Sigmoid colon (tissue), 7 donors: Measurements from ENCODE around the gene ACTR1B. TPM values are rescaled to one million over a fixed set of nuclear protein-coding genes. Genes with fewer than 3 reads are reported as not detected.
"Not testable (repeated sequence)": the region's sequence is repeated elsewhere in the genome, so short reads cannot be mapped to it uniquely, and the experiment has no call there.

ENCODE experiments used
- DNase-seq: peaks from one replicate; pipeline ENCODE4 v3.0.0-alpha.2; 2019
- H3K27ac ChIP-seq, 4 donors: fragments of 200-600 bp; sonication (generic); one replicate each; pipeline ENCODE4 v1.5.1; 2016 to 2019; ENCODE audit warnings: mild to moderate bottlenecking in 1 of 4
- H3K27me3 ChIP-seq, 3 donors: fragments of 200-600 bp; sonication (generic); one replicate each; pipeline ENCODE4 v1.5.1; 2019; ENCODE audit warnings: mild to moderate bottlenecking in 1 of 3
- H3K36me3 ChIP-seq, 4 donors: fragments of 200-600 bp; sonication (generic); one replicate each; pipeline ENCODE4 v1.5.1; 2016 to 2019
- H3K4me1 ChIP-seq, 4 donors: fragments of 200-600 bp; sonication (generic); one replicate each; pipeline ENCODE4 v1.5.1; 2017 to 2019
- H3K4me3 ChIP-seq, 4 donors: fragments of 200-600 bp; sonication (generic); one replicate each; pipeline ENCODE4 v1.5.1; 2017 to 2019; ENCODE audit warnings: mild to moderate bottlenecking in 2 of 4, moderate library complexity in 1 of 4
- H3K9me3 ChIP-seq, 4 donors: fragments of 200-600 bp in 3 of 4; sonication (generic) in 3 of 4; one replicate each; pipeline versions ENCODE4 v1.5.1 to v1.6.1; 2013 to 2019
- EP300 ChIP-seq, 4 donors: sonication (generic); formaldehyde crosslinking; IDR thresholded peaks; one replicate each; pipeline ENCODE4 v1.6.1; 2017; ENCODE audit warnings: antibody characterized with exemption in 4 of 4
- POLR2A ChIP-seq, 2 donors: fragments of 450-650 bp; IDR thresholded peaks; one replicate each; pipeline ENCODE4 v1.6.1; 2016; ENCODE audit warnings: antibody characterized with exemption in 2 of 2, mild to moderate bottlenecking in 2 of 2, moderate library complexity in 2 of 2
- POLR2AphosphoS5 ChIP-seq, 4 donors: sonication (generic); formaldehyde crosslinking; IDR thresholded peaks; one replicate each; pipeline ENCODE4 v1.6.1; 2017; ENCODE audit warnings: antibody characterized with exemption in 4 of 4
- WGBS, 2 donors: extraction: QIAGEN DNeasy Blood & Tissue Kit; methylation state at CpG; one replicate each; pipeline ENCODE4 v1.1.7; 2013; 5-methylcytosine and 5-hydroxymethylcytosine counted together
- intact Hi-C: fragments of 100-400 bp; cut with DNase I; formaldehyde crosslinking; loops from one replicate; pipeline ENCODE4 v1.15.1; 2023
- polyA plus RNA-seq, 3 donors: library from polyadenylated mRNA; stranded (reverse); fragments of 200-250 nt; gene quantifications; one replicate each; pipeline ENCODE4 v1.2.3, GENCODE V29; 2013
- total RNA-seq, 4 donors: library from RNA; depleted of rRNA; stranded (reverse); fragments of >200 nt; gene quantifications; one replicate each; pipeline ENCODE4 v1.1.0, GENCODE V29; 2016
- TF ChIP-seq, protein P1 (sequence below), 4 experiments: fragments of 450-650 bp in 3 of 4; fragments of 200-600 bp in 1 of 4; IDR thresholded peaks; one replicate each; pipeline ENCODE4 v1.5.1; 2016 to 2019; ENCODE audit warnings: antibody characterized with exemption in 4 of 4, mild to moderate bottlenecking in 3 of 4, moderate library complexity in 2 of 4
- donor health status: healthy with polysubstance abuse.
- donor health status: Bipolar disorder and iron deficiency.
- donor health status: healthy.

Gene ACTR1B
- total and polyA plus RNA-seq, 7 donors, result 55.3 to 85.3 (median 75.2) TPM

DNA sequence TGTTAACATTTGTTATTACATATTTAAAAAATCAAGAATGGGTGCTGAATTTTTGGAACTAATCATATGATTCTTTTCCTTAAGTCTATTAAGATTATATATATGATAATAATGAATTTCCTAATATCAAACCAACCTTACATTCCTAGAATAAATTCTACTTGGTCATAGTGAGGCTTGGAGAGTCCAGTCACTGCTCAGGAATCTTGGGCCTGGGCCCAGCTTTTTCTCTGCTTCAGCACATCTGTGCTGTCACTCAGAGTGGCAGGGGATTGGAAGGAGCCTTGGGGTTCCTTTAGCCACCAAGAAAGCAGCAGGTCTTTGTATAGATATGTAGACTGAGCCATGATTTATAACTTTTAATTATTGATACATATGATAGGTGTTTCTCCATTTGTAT is 29.6 kb upstream of the ACTR1B start:
- DNase-seq, result no peak
- no peaks in the 10 kb centered on the region for H3K27me3 ChIP-seq
- peaks cover 0 to 4% (median 0%) of the 10 kb centered on the region in 4 donors for H3K4me1 ChIP-seq
- no peaks in the 10 kb centered on the region for H3K36me3 ChIP-seq
- no peaks in the 10 kb centered on the region for H3K9me3 ChIP-seq
- TF ChIP-seq POLR2AphosphoS5 (IDR thresholded peaks at IDR 0.05) (no peak), POLR2A (IDR thresholded peaks at IDR 0.05) (no peak), EP300 (IDR thresholded peaks at IDR 0.05) (no peak)
- TF ChIP-seq, protein P1, sequence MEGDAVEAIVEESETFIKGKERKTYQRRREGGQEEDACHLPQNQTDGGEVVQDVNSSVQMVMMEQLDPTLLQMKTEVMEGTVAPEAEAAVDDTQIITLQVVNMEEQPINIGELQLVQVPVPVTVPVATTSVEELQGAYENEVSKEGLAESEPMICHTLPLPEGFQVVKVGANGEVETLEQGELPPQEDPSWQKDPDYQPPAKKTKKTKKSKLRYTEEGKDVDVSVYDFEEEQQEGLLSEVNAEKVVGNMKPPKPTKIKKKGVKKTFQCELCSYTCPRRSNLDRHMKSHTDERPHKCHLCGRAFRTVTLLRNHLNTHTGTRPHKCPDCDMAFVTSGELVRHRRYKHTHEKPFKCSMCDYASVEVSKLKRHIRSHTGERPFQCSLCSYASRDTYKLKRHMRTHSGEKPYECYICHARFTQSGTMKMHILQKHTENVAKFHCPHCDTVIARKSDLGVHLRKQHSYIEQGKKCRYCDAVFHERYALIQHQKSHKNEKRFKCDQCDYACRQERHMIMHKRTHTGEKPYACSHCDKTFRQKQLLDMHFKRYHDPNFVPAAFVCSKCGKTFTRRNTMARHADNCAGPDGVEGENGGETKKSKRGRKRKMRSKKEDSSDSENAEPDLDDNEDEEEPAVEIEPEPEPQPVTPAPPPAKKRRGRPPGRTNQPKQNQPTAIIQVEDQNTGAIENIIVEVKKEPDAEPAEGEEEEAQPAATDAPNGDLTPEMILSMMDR (IDR thresholded peaks at IDR 0.05), result no peak
- intact Hi-C loops, result no loop called here
- H3K27ac ChIP-seq, result no peak overlapping the region
- H3K4me3 ChIP-seq, result no peak overlapping the region

DNA sequence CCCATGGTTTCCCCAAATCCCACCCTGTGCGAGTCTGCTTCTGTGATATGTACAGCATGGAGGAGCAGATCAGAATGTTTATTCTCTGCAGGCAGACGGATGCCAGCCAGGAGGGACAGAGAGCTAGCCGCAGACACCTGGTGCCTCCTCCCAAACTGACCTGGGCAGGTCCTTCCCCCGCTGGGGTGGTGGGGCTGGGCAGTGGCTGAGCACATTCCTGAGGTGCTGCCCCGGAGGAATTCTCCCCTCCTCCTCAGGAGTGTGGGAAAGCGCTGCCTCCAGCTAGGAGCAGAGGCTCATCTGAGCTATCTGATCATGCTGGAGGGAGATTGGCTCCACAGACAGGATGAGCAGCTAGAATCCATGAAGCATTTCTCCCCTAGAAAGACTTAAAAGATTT is 27.3 kb upstream of the ACTR1B start:
- no peaks in the 10 kb centered on the region for H3K4me1 ChIP-seq
- no peaks in the 10 kb centered on the region for H3K9me3 ChIP-seq
- DNase-seq, result no peak
- intact Hi-C loops, result no loop called here
- no peak overlapping the region for H3K4me3 ChIP-seq
- no peaks in the 10 kb centered on the region for H3K27me3 ChIP-seq
- no peak overlapping the region for H3K27ac ChIP-seq
- no peaks in the 10 kb centered on the region for H3K36me3 ChIP-seq
- no peak for TF ChIP-seq POLR2AphosphoS5 (IDR thresholded peaks at IDR 0.05)
- no peak for TF ChIP-seq POLR2A (IDR thresholded peaks at IDR 0.05)
- TF ChIP-seq, protein P1 (IDR thresholded peaks at IDR 0.05), result no peak
- no peak for TF ChIP-seq EP300 (IDR thresholded peaks at IDR 0.05)
- 74% methylated on average over 6 of the region's 6 CpGs for WGBS, 2 donors

DNA sequence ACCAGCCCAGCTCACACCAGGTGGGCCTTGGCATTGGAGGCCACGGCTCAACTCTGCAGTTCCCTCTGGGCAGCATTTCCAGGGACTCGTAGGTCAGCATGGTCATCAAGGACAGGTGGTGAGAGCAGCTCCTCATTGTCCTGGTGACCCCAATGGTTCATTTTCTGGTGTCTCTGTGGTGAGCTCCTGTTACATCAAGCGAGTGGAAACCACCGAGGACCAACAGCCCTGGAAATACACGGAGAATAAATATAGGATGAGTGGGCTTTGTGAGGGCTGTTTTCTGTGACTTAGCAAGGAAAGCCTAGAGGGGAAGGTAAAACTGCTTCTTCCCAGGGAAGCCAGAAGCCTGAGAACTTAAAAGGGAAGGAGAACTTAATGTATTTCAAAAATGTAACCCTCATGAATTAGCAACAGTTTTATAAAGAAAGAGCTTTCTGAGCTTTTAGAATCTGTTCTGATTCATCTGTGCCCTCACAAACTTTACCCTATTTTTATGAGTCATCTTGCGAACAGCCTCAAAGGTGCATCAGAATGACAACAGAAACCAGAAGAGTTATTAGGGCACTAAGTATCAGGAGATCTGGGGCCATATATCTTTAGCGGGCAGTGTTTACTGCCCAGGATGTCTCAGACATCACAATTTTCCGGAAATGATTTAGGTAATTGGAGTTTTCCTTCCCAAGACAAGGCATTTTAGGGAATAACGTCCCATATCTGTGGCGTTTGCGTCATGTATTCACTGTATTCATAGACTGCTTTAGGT is 24.4 kb upstream of the ACTR1B start:
- intact Hi-C loops, result no loop called here
- TF ChIP-seq POLR2AphosphoS5 (IDR thresholded peaks at IDR 0.05) (no peak), POLR2A (IDR thresholded peaks at IDR 0.05) (no peak), EP300 (IDR thresholded peaks at IDR 0.05) (no peak)
- TF ChIP-seq, protein P1 (IDR thresholded peaks at IDR 0.05), result no peak
- no peak for DNase-seq
- no peak overlapping the region for H3K27ac ChIP-seq
- H3K36me3 ChIP-seq, result no peaks in the 10 kb centered on the region
- WGBS, 2 donors, result 86 to 92% methylated on average over 11 of the region's 11 CpGs
- no peaks in the 10 kb centered on the region for H3K27me3 ChIP-seq
- H3K9me3 ChIP-seq, result no peaks in the 10 kb centered on the region
- H3K4me3 ChIP-seq, result no peak overlapping the region
- no peaks in the 10 kb centered on the region for H3K4me1 ChIP-seq

DNA sequence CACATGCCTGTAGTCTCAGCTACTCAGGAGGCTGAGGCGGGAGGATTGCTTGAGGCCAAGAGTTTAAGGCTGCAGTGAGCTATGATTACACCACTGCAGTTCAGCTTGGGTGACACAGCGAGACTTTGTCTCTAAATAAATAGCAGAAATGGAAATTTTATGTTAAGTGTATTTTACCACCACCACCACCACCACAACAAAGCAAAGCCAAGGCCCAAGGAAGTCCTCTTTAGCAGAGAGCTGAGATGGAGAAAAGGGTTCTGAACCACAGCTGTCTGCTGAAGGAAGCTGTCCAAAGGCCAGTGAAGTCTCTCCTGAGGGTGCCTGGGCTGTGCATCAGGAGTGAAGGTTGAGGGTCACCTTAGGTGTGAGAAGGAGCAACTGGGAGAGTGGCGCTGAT is 23.4 kb upstream of the ACTR1B start:
- intact Hi-C loops, H3K27ac ChIP-seq, H3K36me3 ChIP-seq, H3K9me3 ChIP-seq, DNase-seq, H3K4me1 ChIP-seq, H3K4me3 ChIP-seq, H3K27me3 ChIP-seq: not testable (repeated sequence)
- 77 to 90% methylated on average over 2 of the region's 3 CpGs for WGBS, 2 donors

DNA sequence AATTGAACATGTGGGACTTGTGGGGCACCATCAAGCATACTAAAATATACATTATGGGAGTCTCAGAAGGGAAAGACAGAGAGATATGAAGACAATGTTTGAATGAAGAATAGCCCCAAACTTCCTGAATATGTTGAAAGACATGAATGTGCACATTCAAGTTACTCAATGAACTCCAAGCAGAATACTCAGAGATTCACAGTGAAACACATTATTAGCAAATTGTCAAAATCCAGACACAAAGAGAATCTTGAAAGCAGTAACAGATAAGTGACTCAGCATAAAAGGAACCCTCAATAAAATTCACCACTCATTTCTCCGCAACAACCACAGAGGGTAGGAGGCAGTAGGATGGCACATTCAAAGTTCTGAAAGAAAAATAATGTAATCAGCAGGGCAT is 14.5 kb upstream of the ACTR1B start:
- Histone ChIP-seq H3K4me1 (no peaks in the 10 kb centered on the region), H3K27me3 (no peaks in the 10 kb centered on the region), H3K9me3 (peaks cover 0 to 3% (median 0%) of the 10 kb centered on the region in 4 donors), H3K4me3 (no peak overlapping the region), H3K27ac (no peak overlapping the region), H3K36me3 (no peaks in the 10 kb centered on the region)
- DNase-seq, result no peak
- TF ChIP-seq POLR2AphosphoS5 (IDR thresholded peaks at IDR 0.05) (no peak), EP300 (IDR thresholded peaks at IDR 0.05) (no peak), POLR2A (IDR thresholded peaks at IDR 0.05) (no peak)
- TF ChIP-seq, protein P1 (IDR thresholded peaks at IDR 0.05), result no peak
- 92 to 98% methylated on average over 1 of the region's 1 CpG for WGBS, 2 donors
- intact Hi-C loops, result no loop called here
